Measurements from ENCODE around the gene TLL2. TPM values are rescaled to one million over a fixed set of nuclear protein-coding genes. Genes with fewer than 3 reads are reported as not detected.

Gene TLL2
- total and polyA plus RNA-seq, 2 donors (not counting 3 experiments of a cell fraction or from before 2014, with no cell fraction given), result 0.03 to 0.20 TPM

GRCh38 chr10:96420228-96421009 is 93.3 kb downstream of the TLL2 start:
- intact Hi-C loops (cut with micrococcal nuclease), result no loop called here
- no peaks in the 10 kb centered on the region for H3K4me1 ChIP-seq (ENCODE audit: control insufficient read depth, extremely low read depth, insufficient read depth, low read length)
- no peak overlapping the region for H3K9ac ChIP-seq (replicated peaks; ENCODE audit: extremely low read depth, insufficient read depth, low read length)
- POLR2A ChIA-PET, result no interaction called here
- no peaks in the 10 kb centered on the region for H3K9me1 ChIP-seq (replicated peaks; ENCODE audit: control insufficient read depth, extremely low read depth, insufficient read depth, low read length)
- H3K4me3 ChIP-seq (replicated peaks in 1 of 3; ENCODE audit: insufficient read depth in 1 of 3, low read depth in 1 of 3, low read length in 3 of 3), result no peak overlapping the region
- no peak overlapping the region for H3K4me2 ChIP-seq (ENCODE audit: insufficient read depth, low read length)
- H2AFZ ChIP-seq (ENCODE audit: low read depth, low read length), result no peak overlapping the region
- CTCF ChIA-PET, result no interaction called here
- H4K20me1 ChIP-seq (replicated peaks; ENCODE audit: control insufficient read depth, extremely low read depth, insufficient read depth, low read length), result no peaks in the 10 kb centered on the region
- H3K27me3 ChIP-seq (ENCODE audit: control insufficient read depth in 2 of 2, insufficient read depth in 2 of 2, low read length in 2 of 2), result peaks cover 3% of the 10 kb centered on the region in 2 experiments
- no peaks in the 10 kb centered on the region for H3K79me2 ChIP-seq (ENCODE audit: control insufficient read depth, insufficient read depth, low read length)
- FAIRE-seq (no peak), DNase-seq (ENCODE audit: low read depth, low spot score) (no peak)
- H3K36me3 ChIP-seq (ENCODE audit: control insufficient read depth in 2 of 2, extremely low read depth in 1 of 2, insufficient read depth in 2 of 2, low read length in 2 of 2), result no peaks in the 10 kb centered on the region
- BruUV-seq (replicated peaks), result no TSS peak
- H3K9me3 ChIP-seq (replicated peaks; ENCODE audit: control insufficient read depth, insufficient read depth, low read length), result no peaks in the 10 kb centered on the region
- H3K27ac ChIP-seq (ENCODE audit: insufficient read depth, low read depth, low read length), result no peak overlapping the region
- TF ChIP-seq MYC (IDR thresholded peaks at IDR 0.05; ENCODE audit: low read depth, low read length), result no peak
- no peak for TF ChIP-seq FOS (IDR thresholded peaks at IDR 0.05; ENCODE audit: borderline replicate concordance, insufficient read depth, low read length)
- TF ChIP-seq, protein P1, sequence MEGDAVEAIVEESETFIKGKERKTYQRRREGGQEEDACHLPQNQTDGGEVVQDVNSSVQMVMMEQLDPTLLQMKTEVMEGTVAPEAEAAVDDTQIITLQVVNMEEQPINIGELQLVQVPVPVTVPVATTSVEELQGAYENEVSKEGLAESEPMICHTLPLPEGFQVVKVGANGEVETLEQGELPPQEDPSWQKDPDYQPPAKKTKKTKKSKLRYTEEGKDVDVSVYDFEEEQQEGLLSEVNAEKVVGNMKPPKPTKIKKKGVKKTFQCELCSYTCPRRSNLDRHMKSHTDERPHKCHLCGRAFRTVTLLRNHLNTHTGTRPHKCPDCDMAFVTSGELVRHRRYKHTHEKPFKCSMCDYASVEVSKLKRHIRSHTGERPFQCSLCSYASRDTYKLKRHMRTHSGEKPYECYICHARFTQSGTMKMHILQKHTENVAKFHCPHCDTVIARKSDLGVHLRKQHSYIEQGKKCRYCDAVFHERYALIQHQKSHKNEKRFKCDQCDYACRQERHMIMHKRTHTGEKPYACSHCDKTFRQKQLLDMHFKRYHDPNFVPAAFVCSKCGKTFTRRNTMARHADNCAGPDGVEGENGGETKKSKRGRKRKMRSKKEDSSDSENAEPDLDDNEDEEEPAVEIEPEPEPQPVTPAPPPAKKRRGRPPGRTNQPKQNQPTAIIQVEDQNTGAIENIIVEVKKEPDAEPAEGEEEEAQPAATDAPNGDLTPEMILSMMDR (IDR thresholded peaks at IDR 0.05; ENCODE audit: extremely low read depth in 1 of 2, insufficient read depth in 1 of 2, low read depth in 1 of 2, low read length in 2 of 2), result no peak
- TF ChIP-seq GATA2 (IDR thresholded peaks at IDR 0.05; ENCODE audit: insufficient read depth, insufficient read length, low read depth, low read length), result no peak
- no peak for TF ChIP-seq POLR2A (IDR thresholded peaks at IDR 0.05; ENCODE audit: low read depth, low read length)
- no peak for TF ChIP-seq POLR2AphosphoS5 (IDR thresholded peaks at IDR 0.05; ENCODE audit: insufficient read depth, low read depth, low read length)
- no peak for TF ChIP-seq MAX (IDR thresholded peaks at IDR 0.05; ENCODE audit: insufficient read depth, insufficient read length)
- dilution Hi-C loops (cut with MboI; ENCODE audit: extremely low pct_ligation_motif_present, low sequenced_read_pairs), result no loop called here
